ENCODE data around the gene IDNK. TPM values are rescaled to one million over a fixed set of nuclear protein-coding genes. Genes with fewer than 3 reads are reported as not detected.
"Not testable (repeated sequence)": the region's sequence is repeated elsewhere in the genome, so short reads cannot be mapped to it uniquely, and the experiment has no call there.

Gene IDNK
- total RNA-seq = 1 to 10 TPM; 8.2 to 9.0 TPM

GRCh38 chr9:83622939-83623678, at the start of gene IDNK:
IDNK (plus strand) TSS chr9:83623143; CDS start chr9:83623172, 29 bp downstream.
- CTCF ChIA-PET = interaction anchor here (0.8 to 3.3 kb wide), 7 partner anchors 15 to 298 kb away, joined by 3 to 18 read pairs (median 7); partner anchors contain the start of genes KIF27 and UBQLN1
- Mint-ChIP-seq H3K27ac (peak within 1 kb of the TSS; percentile 92), H3K36me3 (ENCODE audit: low read depth) (peaks cover 20% of the 10 kb centered on the region), H3K9me3 (no peaks in the 10 kb centered on the region), H3K4me1 (peaks cover 35% of the 10 kb centered on the region), H3K27me3 (peaks cover 2% of the 10 kb centered on the region), H3K4me3 (peak within 1 kb of the TSS; percentile 85)
- POLR2A ChIA-PET = interaction anchor here (0.8 to 3.3 kb wide), 16 partner anchors 10 to 357 kb away, joined by 3 to 79 read pairs (median 4); partner anchors contain the start of genes HNRNPK, KIF27, RMI1 and UBQLN1
- peak; percentile 71 for DNase-seq

GRCh38 chr9:83574482-83574881, 48.5 kb upstream of the IDNK start:
- POLR2A ChIA-PET = no interaction called here
- no peaks in the 10 kb centered on the region for H3K27me3 Mint-ChIP-seq

GRCh38 chr9:83582029-83582428, 40.9 kb upstream of the IDNK start:
- Mint-ChIP-seq H3K4me3 (no peak overlapping the region), H3K27me3 (no peaks in the 10 kb centered on the region), H3K36me3 (ENCODE audit: low read depth) (no peaks in the 10 kb centered on the region), H3K4me1 (no peaks in the 10 kb centered on the region), H3K27ac (no peak overlapping the region), H3K9me3 (no peaks in the 10 kb centered on the region)
- POLR2A ChIA-PET = no interaction called here
- no peak for DNase-seq
- CTCF ChIA-PET = no interaction called here

More at GRCh38 chr9:83574482-83574881, 48.5 kb upstream of the IDNK start:
- H3K27ac Mint-ChIP-seq = no peak overlapping the region
- H3K9me3 Mint-ChIP-seq = no peaks in the 10 kb centered on the region
- DNase-seq = no peak
- no peak overlapping the region for H3K4me3 Mint-ChIP-seq
- no peaks in the 10 kb centered on the region for H3K36me3 Mint-ChIP-seq (ENCODE audit: low read depth)
- CTCF ChIA-PET = no interaction called here
- H3K4me1 Mint-ChIP-seq = no peaks in the 10 kb centered on the region

DNA sequence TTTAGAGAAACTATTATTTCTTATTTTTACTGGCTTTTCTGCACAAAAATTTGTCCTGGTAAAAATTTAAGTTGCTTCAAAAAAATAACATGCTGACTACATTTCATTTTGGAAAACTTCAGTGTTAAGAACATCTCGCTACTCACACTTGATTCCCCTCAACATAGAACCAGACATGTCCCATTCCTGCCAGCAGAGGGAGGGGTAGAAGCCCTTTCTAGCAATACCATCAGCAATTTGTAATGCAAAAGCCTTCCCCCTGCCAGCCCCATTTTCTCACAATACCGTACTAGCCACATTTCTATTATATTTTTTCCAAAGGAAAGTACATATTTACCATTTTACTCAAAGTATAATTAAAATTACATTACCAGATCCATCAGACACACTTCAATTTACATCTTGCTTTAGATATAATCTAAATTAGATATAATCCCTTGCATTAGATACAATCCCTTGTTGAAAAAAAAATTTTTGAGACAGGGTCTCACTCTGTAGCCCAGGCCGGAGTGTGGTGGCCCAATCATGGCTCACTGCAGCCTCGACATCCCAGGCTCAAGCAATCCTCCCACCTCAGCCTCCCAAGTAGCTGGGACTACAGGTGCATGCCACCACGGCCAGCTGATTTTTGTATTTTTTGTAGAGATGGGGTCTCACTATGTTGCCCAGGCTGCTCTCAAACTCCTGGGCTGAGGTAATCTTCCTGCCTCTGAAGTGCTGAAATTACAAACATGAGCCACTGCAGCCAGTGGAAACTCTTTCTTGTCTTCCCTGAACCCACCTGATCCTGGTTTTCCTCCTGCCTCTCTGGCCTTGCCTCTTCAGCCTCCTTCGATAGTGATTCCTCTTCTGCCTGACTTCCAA, 39.6 kb upstream of the IDNK start:
- no peak overlapping the region for H3K4me3 Mint-ChIP-seq
- no peaks in the 10 kb centered on the region for H3K9me3 Mint-ChIP-seq
- DNase-seq = peak; percentile 20
- POLR2A ChIA-PET = no interaction called here
- no peaks in the 10 kb centered on the region for H3K36me3 Mint-ChIP-seq (ENCODE audit: low read depth)
- CTCF ChIA-PET = no interaction called here
- no peaks in the 10 kb centered on the region for H3K27me3 Mint-ChIP-seq
- no peak overlapping the region for H3K27ac Mint-ChIP-seq
- H3K4me1 Mint-ChIP-seq = no peaks in the 10 kb centered on the region

- Mint-ChIP-seq H3K4me3 (no peak overlapping the region), H3K27me3 (no peaks in the 10 kb centered on the region), H3K27ac (no peak overlapping the region), H3K4me1 (no peaks in the 10 kb centered on the region), H3K36me3 (ENCODE audit: low read depth) (no peaks in the 10 kb centered on the region), H3K9me3 (no peaks in the 10 kb centered on the region)
- DNase-seq = no peak
- CTCF ChIA-PET = interaction anchor here (2.1 kb wide), 1 partner anchor 12 kb away, joined by 5 read pairs; no protein-coding TSS in a partner anchor
- POLR2A ChIA-PET = no interaction called here
Observed at GRCh38 chr9:83584995-83585394, 37.9 kb upstream of the IDNK start.

- ChIA-PET POLR2A (no interaction called here), CTCF (no interaction called here)
- Mint-ChIP-seq H3K4me1 (no peaks in the 10 kb centered on the region), H3K36me3 (ENCODE audit: low read depth) (no peaks in the 10 kb centered on the region), H3K4me3 (no peak overlapping the region), H3K9me3 (no peaks in the 10 kb centered on the region), H3K27ac (no peak overlapping the region), H3K27me3 (no peaks in the 10 kb centered on the region)
- no peak for DNase-seq
Observed at GRCh38 chr9:83588256-83588655, 34.7 kb upstream of the IDNK start.

- Mint-ChIP-seq H3K9me3 (no peaks in the 10 kb centered on the region), H3K27me3 (no peaks in the 10 kb centered on the region), H3K4me3 (no peak overlapping the region), H3K27ac (no peak overlapping the region), H3K36me3 (ENCODE audit: low read depth) (no peaks in the 10 kb centered on the region), H3K4me1 (no peaks in the 10 kb centered on the region)
- POLR2A ChIA-PET = no interaction called here
- peak; percentile 41 for DNase-seq
- CTCF ChIA-PET = interaction anchor here (1.2 to 3.3 kb wide), 4 partner anchors 12 to 262 kb away, joined by 3 to 24 read pairs (median 6); no protein-coding TSS in a partner anchor
Observed at GRCh38 chr9:83596899-83597504, 25.9 kb upstream of the IDNK start.

DNA sequence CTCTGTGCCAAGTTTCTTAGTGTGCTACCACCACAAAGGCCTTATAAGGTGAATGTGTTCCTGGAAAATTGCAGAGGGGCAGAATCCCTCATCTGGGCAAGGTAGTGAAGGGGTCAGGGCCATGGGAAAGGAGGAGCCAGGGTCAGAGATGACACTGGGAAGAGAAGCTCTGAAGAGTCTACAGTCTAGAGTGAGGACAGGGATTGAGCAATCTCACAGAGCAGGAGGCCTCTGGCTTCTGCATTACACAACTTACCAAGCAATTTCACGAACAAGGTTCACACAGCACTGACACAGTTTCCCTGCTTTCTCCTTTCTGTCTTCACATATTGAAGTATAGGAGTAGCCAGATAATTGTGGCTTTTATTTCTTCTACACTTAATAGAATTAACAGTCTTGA, 24.5 kb upstream of the IDNK start:
- Mint-ChIP-seq H3K36me3 (ENCODE audit: low read depth) (no peaks in the 10 kb centered on the region), H3K9me3 (no peaks in the 10 kb centered on the region), H3K27me3 (no peaks in the 10 kb centered on the region), H3K27ac (no peak overlapping the region), H3K4me1 (no peaks in the 10 kb centered on the region), H3K4me3 (no peak overlapping the region)
- DNase-seq = no peak
- POLR2A ChIA-PET = no interaction called here
- CTCF ChIA-PET = no interaction called here

DNA sequence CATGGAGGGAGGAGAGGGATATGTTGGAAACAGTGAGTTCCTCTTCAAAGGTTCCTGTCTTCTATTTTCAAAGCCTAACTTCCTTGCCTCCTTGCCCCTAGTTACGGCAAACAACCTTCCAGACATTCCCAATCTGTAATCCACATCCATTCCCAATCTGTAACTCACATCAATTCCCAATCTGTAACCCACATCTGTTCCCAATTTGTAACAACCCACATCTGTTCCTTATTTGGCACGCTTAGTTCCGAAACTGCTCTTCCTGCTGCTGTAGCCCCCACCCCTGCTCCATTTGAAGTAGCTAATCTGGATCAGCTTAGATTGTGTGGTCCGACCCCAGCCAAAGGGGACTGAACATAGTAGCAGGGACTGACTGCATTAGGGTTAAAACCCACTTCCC, 23.9 kb upstream of the IDNK start:
- Mint-ChIP-seq H3K36me3 (ENCODE audit: low read depth) (no peaks in the 10 kb centered on the region), H3K4me1 (no peaks in the 10 kb centered on the region), H3K27me3 (no peaks in the 10 kb centered on the region), H3K27ac (no peak overlapping the region), H3K4me3 (no peak overlapping the region), H3K9me3 (no peaks in the 10 kb centered on the region)
- POLR2A ChIA-PET = no interaction called here
- no peak for DNase-seq
- CTCF ChIA-PET = no interaction called here

GRCh38 chr9:83601463-83601862, 21.5 kb upstream of the IDNK start:
- Mint-ChIP-seq H3K27ac (no peak overlapping the region), H3K4me3 (no peak overlapping the region), H3K4me1 (no peaks in the 10 kb centered on the region), H3K9me3 (no peaks in the 10 kb centered on the region), H3K27me3 (no peaks in the 10 kb centered on the region), H3K36me3 (ENCODE audit: low read depth) (no peaks in the 10 kb centered on the region)
- no peak for DNase-seq
- POLR2A ChIA-PET = no interaction called here
- CTCF ChIA-PET = no interaction called here

DNA sequence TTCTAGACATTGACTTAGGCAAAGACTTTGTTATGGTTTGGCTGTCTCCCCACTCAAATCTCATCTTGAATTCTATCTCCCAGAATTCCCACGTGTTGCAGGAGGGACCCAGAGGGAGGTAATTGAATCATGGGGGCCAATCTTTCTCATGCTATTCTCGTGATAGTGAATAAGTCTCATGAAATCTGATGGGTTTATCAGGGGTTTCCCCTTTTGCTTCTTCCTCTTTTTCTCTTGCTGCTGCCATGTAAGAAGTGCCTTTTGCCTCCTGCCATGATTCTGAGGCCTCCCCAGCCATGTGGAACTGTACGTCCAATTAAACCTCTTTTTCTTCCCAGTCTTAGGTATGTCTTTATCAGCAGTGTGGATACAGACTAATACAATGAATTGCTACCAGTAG, 15.3 kb upstream of the IDNK start:
- POLR2A ChIA-PET = not testable (repeated sequence)

GRCh38 chr9:83613298-83613697, 9.6 kb upstream of the IDNK start:
- H3K27me3 Mint-ChIP-seq; H3K27ac Mint-ChIP-seq; H3K36me3 Mint-ChIP-seq (ENCODE audit: low read depth); CTCF ChIA-PET; H3K4me3 Mint-ChIP-seq; H3K4me1 Mint-ChIP-seq; DNase-seq; POLR2A ChIA-PET; H3K9me3 Mint-ChIP-seq: not testable (repeated sequence)

More for the DNA sequence above, 15.3 kb upstream of the IDNK start:
- H3K4me3 Mint-ChIP-seq; H3K27ac Mint-ChIP-seq; H3K9me3 Mint-ChIP-seq; CTCF ChIA-PET; H3K36me3 Mint-ChIP-seq (ENCODE audit: low read depth); H3K27me3 Mint-ChIP-seq; H3K4me1 Mint-ChIP-seq; DNase-seq: not testable (repeated sequence)

- H3K4me1 Mint-ChIP-seq = peaks cover 9% of the 10 kb centered on the region
- ChIA-PET POLR2A (interaction anchor here (1.0 kb wide), 1 partner anchor 91 kb away, joined by 3 read pairs; the partner anchor contains the start of gene UBQLN1), CTCF (interaction anchor here (1.2 kb wide), 1 partner anchor 33 kb away, joined by 3 read pairs; no protein-coding TSS in a partner anchor)
- H3K27me3 Mint-ChIP-seq = peaks cover 2% of the 10 kb centered on the region
- no peak overlapping the region for H3K27ac Mint-ChIP-seq
- H3K36me3 Mint-ChIP-seq (ENCODE audit: low read depth) = no peaks in the 10 kb centered on the region
- H3K9me3 Mint-ChIP-seq = no peaks in the 10 kb centered on the region
- DNase-seq = no peak
- H3K4me3 Mint-ChIP-seq = no peak overlapping the region
Observed at GRCh38 chr9:83617299-83617698, 5.6 kb upstream of the IDNK start.
